A549 (cell line): ENCODE measurements around the gene NBPF1. TPM values are rescaled to one million over a fixed set of nuclear protein-coding genes. Genes with fewer than 3 reads are reported as not detected.
"Not testable (repeated sequence)": the region's sequence is repeated elsewhere in the genome, so short reads cannot be mapped to it uniquely, and the experiment has no call there.

Experiments
- ATAC-seq, 2 experiments: fragments of 200-7000 bp in 1 of 2; fragments of >200 bp in 1 of 2; cut with Nextera tagmentation in 1 of 2; cut with Tn5 transposase in 1 of 2; 3 replicates each; pipeline versions ENCODE4 v1.8.0 to v1.9.1; 2018 to 2020; ENCODE audit warnings: mild to moderate bottlenecking in 1 of 2, moderate library complexity in 1 of 2
- CTCF ChIA-PET: fragments of 300-600 bp; sonication (Branson Sonifier 250); formaldehyde crosslinking; extraction: SDS; loops from one replicate; lab custom pipeline; 2021; ENCODE audit warnings: antibody characterized with exemption, inconsistent platforms; lab: Yijun Ruan, JAX
- POLR2A ChIA-PET: fragments of 350-600 bp; formaldehyde crosslinking; extraction: SDS; loops from one replicate; lab custom pipeline; 2021; ENCODE audit warnings: antibody characterized with exemption, inconsistent platforms; lab: Yijun Ruan, JAX
- DNase-seq, 2 experiments: peaks; one replicate each; pipeline versions ENCODE4 v3.0.0 to v3.0.0-alpha.2; 2011 to 2016; ENCODE audit warnings: low read depth in 1 of 2, low spot score in 1 of 2
- FAIRE-seq: peaks from 2 replicates; lab custom pipeline; 2011; peaks lifted over from hg19 to GRCh38; lab: Jason Lieb, UNC
- H3K27ac ChIP-seq, 2 experiments: fragments of >200 bp; sonication (Bioruptor Twin); formaldehyde crosslinking; 3 replicates each; pipeline ENCODE4 v1.5.1; 2016 to 2017
- H3K4me1 ChIP-seq: fragments of >200 bp; sonication (Bioruptor Twin); formaldehyde crosslinking; 3 replicates; pipeline ENCODE4 v1.6.1; 2016
- H3K4me2 ChIP-seq: fragments of >200 bp; sonication (Bioruptor Twin); formaldehyde crosslinking; 3 replicates; pipeline ENCODE4 v1.6.1; 2016
- H3K4me3 ChIP-seq: fragments of >200 bp; sonication (Bioruptor Twin); formaldehyde crosslinking; 3 replicates; pipeline ENCODE4 v1.5.1; 2016
- H3K9me3 ChIP-seq: fragments of >200 bp; sonication (Bioruptor Twin); formaldehyde crosslinking; 3 replicates; pipeline ENCODE4 v1.6.1; 2016
- CEBPB ChIP-seq, 2 experiments: fragments of >200 bp in 1 of 2; sonication (Bioruptor Twin) in 1 of 2; formaldehyde crosslinking in 1 of 2; IDR thresholded peaks; 2 replicates each; pipeline ENCODE4 v1.6.1; 2012 to 2016
- GATA3 ChIP-seq: IDR thresholded peaks from 2 replicates; pipeline ENCODE4 v1.6.1; 2012; ENCODE audit warnings: borderline replicate concordance
- MAFK ChIP-seq: fragments of 450-650 bp; IDR thresholded peaks from 2 replicates; pipeline ENCODE4 v1.6.1; 2014; ENCODE audit not compliant: partially characterized antibody
- MAX ChIP-seq: IDR thresholded peaks from 2 replicates; pipeline ENCODE4 v1.6.1; 2012
- SREBF2 ChIP-seq: fragments of 450-650 bp; IDR thresholded peaks from 2 replicates; pipeline ENCODE4 v1.6.1; 2014; ENCODE audit warnings: mild to moderate bottlenecking, moderate library complexity
- WGBS: methylation state at CpG from one replicate; pipeline ENCODE4 v1.1.6; 2017; ENCODE audit errors: missing lambda C conversion rate; 5-methylcytosine and 5-hydroxymethylcytosine counted together
- polyA plus RNA-seq, 4 experiments: library from polyadenylated mRNA; depleted of rRNA in 3 of 4; stranded (reverse); fragments of >200 nt; fragmentation: RNase III in 1 of 4; extraction: RNeasy Plus Mini Kit Qiagen cat#74134 plus additional on column Dnase treatment in 1 of 4; gene quantifications; 2 replicates in 3 of 4; 3 replicates in 1 of 4; pipeline ENCODE4 v1.2.3, GENCODE V29; 2011 to 2017

Gene NBPF1
- polyA plus RNA-seq, 2 of the 4 experiments (the other 2 are of a cell fraction): 23.9 to 36.8 TPM

- 81% methylated on average over 10 of the region's 11 CpGs for WGBS
- H3K4me2 ChIP-seq, H3K9me3 ChIP-seq, H3K4me1 ChIP-seq, FAIRE-seq, H3K27ac ChIP-seq, POLR2A ChIA-PET, H3K4me3 ChIP-seq, DNase-seq, CTCF ChIA-PET: not testable (repeated sequence)
- peak in 1 of 2 experiments; percentile 47; a peak in 2 of 6 replicates for ATAC-seq
Measured at GRCh38 chr1:16553244-16553643, 60.1 kb downstream of the NBPF1 start.

GRCh38 chr1:16550212-16550918 is 63.0 kb downstream of the NBPF1 start:
- WGBS: 13% methylated on average over 1 of the region's 1 CpG
- ATAC-seq, DNase-seq: not testable (repeated sequence)

GRCh38 chr1:16549545-16549944 is 63.8 kb downstream of the NBPF1 start:
- POLR2A ChIA-PET, H3K9me3 ChIP-seq, H3K4me1 ChIP-seq, DNase-seq, ATAC-seq, FAIRE-seq, H3K4me3 ChIP-seq, H3K27ac ChIP-seq, H3K4me2 ChIP-seq: not testable (repeated sequence)
- 18% methylated on average over 1 of the region's 1 CpG for WGBS
- CTCF ChIA-PET: interaction anchor here (0.7 kb wide), 1 partner anchor 62 kb away, joined by 3 read pairs; no protein-coding TSS in a partner anchor

More at GRCh38 chr1:16550212-16550918, 63.0 kb downstream of the NBPF1 start:
- POLR2A ChIA-PET, H3K4me2 ChIP-seq, H3K4me3 ChIP-seq, H3K4me1 ChIP-seq, H3K27ac ChIP-seq, H3K9me3 ChIP-seq, FAIRE-seq, CTCF ChIA-PET: not testable (repeated sequence)

- 2% methylated on average over 9 of the region's 41 CpGs for WGBS
- POLR2A ChIA-PET, H3K9me3 ChIP-seq, FAIRE-seq, H3K4me1 ChIP-seq, CTCF ChIA-PET, H3K4me3 ChIP-seq, H3K27ac ChIP-seq: not testable (repeated sequence)
- H3K4me2 ChIP-seq: peak overlapping the region; percentile 69; the same call in 1 of the 3 replicates
- peak in 1 of 2 experiments; percentile 22 for DNase-seq
- ATAC-seq: peak in 1 of 2 experiments; percentile 11; a peak in 2 of 6 replicates
- TF ChIP-seq SREBF2 (peak; percentile 45), MAFK (peak; percentile 9)
Measured at GRCh38 chr1:16547502-16548241, 65.7 kb downstream of the NBPF1 start.

GRCh38 chr1:16545682-16546095 is 67.7 kb downstream of the NBPF1 start:
- FAIRE-seq, POLR2A ChIA-PET, H3K4me1 ChIP-seq, H3K9me3 ChIP-seq, CTCF ChIA-PET: not testable (repeated sequence)
- DNase-seq (peak; percentile 58 to 85), ATAC-seq (peak; percentile 95 to 99)
- H3K4me2 ChIP-seq: peak overlapping the region; percentile 69
- TF ChIP-seq CEBPB (IDR thresholded peaks at IDR 0.05) (peak in 1 of 2 experiments; percentile 32; a peak in 1 of 4 replicates), GATA3 (peak; percentile 29; the same call in 1 of the 2 replicates), SREBF2 (peak; percentile 78), MAX (0 out of 2 replicates have a peak, but pooled peaks have one; percentile 11)
- peak overlapping the region in 1 of 2 experiments; percentile 20; a peak in 1 of 6 replicates for H3K27ac ChIP-seq
- under 1% methylated on average over 12 of the region's 16 CpGs for WGBS
- peak overlapping the region; percentile 40 for H3K4me3 ChIP-seq

GRCh38 chr1:16540421-16540893 is 72.9 kb downstream of the NBPF1 start:
- ATAC-seq, H3K27ac ChIP-seq, H3K4me2 ChIP-seq, H3K9me3 ChIP-seq, H3K4me1 ChIP-seq, DNase-seq, CTCF ChIA-PET, POLR2A ChIA-PET, FAIRE-seq, H3K4me3 ChIP-seq: not testable (repeated sequence)
- 53% methylated on average over 2 of the region's 2 CpGs for WGBS

GRCh38 chr1:16537528-16537927 is 75.8 kb downstream of the NBPF1 start:
- POLR2A ChIA-PET, H3K27ac ChIP-seq, H3K4me2 ChIP-seq, H3K9me3 ChIP-seq, CTCF ChIA-PET, H3K4me1 ChIP-seq, H3K4me3 ChIP-seq, ATAC-seq, DNase-seq, FAIRE-seq: not testable (repeated sequence)
- 79% methylated on average over 6 of the region's 6 CpGs for WGBS

GRCh38 chr1:16536796-16537195 is 76.6 kb downstream of the NBPF1 start:
- H3K4me1 ChIP-seq, POLR2A ChIA-PET, DNase-seq, H3K4me2 ChIP-seq, ATAC-seq, FAIRE-seq, CTCF ChIA-PET, H3K27ac ChIP-seq, H3K4me3 ChIP-seq, H3K9me3 ChIP-seq: not testable (repeated sequence)
- WGBS: 97% methylated on average over 14 of the region's 15 CpGs

GRCh38 chr1:16535898-16536297 is 77.5 kb downstream of the NBPF1 start:
- H3K4me3 ChIP-seq, DNase-seq, ATAC-seq, H3K4me1 ChIP-seq, FAIRE-seq, CTCF ChIA-PET, H3K9me3 ChIP-seq, H3K27ac ChIP-seq, POLR2A ChIA-PET: not testable (repeated sequence)
- peak overlapping the region; percentile 77; the same call in 2 of the 3 replicates for H3K4me2 ChIP-seq
- 60% methylated on average over 8 of the region's 22 CpGs for WGBS
